NCI-H82 treated with DMSO at 0.1 percent for 48 hours (cell line): ENCODE data around the gene RNF220.

Experiments used
- DNase-seq: peaks from one replicate; lab custom pipeline; 2025; ENCODE audit not compliant: unreplicated experiment; lab: John Stamatoyannopoulos, UW

Gene RNF220

DNA sequence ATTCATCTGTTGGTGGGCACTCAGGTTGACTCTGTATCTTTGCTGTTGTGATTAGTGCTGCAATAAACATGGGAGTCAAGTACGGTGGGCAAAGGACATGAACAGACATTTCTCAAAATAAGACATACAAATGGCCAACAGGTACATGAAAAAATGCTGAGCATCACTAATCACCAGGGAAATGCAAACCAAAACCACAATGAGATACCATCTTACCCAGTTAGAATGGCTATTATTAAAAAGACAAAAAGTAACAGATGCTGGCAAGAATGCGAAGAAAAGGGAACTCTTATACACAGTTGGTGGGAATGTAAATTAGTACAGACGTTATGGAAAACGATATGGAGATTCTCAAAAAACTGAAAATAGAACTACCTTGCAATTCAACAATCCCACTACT is 170.3 kb downstream of the RNF220 start:
- no peak for DNase-seq

DNA sequence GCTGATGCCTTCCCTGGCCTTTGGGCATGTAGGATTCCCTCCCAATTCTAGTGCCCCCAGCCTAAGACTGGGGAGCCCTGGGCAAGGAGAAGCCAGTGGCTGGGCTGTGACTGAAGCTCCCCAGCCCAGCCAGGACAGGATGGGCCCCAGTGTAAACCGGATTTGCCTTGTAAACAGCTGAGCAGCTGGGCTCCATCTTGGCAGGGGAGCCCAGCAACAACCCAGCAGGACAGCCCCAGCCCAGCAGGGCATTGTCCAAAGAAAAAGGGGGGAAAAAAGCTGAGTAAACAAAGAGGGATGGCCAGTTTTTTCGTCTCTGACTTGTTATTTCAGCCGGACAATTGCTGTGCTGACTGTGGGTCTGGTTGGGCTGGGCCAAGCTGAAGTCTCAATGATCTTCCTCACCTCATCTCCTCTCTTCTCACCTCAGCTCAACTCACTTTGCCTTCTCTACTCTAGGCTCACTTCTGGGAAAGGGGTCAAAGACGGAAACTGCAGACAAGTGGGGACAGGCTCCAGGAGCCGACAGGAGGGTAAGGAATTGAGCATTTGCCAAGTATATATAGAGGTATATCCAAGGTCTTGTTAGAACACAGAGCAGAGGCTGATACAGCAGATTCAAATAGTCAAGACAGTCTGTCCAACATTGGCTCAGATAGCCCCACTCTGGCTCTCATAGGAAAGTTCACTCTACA is 171.5 kb downstream of the RNF220 start:
- no peak for DNase-seq

DNA sequence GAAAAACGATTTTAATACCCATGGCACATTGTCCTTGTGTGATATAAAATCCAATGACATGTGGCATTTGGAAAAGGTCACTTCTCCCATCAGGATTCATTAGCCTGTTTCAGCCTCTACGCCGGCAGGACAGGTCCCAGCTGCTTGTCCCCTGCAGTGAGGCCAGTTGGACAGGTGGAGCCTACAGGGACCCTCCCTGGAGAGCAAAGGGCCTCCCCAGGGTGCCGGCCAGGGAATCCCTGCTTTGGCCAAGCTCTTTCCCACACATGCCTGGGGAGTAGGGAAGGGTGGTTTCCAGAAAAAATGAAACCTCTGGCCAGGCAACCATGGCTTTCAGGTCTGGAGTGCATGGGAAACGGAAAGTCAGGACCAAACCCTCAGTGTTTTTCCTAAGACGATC is 176.2 kb downstream of the RNF220 start:
- no peak for DNase-seq

DNA sequence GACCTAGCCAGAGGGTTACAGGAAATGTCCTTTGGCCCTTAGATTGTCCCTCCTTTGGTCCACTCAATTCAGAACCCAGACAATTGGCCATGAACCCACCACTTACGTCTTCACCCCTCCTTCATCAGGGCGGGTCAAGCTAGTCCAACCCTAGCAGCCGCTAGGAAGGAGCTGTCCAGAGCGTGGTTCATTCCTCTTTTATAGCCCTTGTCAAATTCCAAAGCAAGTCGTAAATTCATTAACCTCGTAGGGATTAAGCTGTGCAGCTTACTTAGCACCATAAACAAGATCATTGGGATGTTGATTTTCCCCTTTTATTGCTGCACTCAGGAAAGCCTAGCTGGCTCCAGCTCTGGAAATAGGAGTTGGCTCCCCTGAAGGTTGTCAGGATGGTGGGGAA is 179.1 kb downstream of the RNF220 start:
- peak; percentile 81 for DNase-seq

DNA sequence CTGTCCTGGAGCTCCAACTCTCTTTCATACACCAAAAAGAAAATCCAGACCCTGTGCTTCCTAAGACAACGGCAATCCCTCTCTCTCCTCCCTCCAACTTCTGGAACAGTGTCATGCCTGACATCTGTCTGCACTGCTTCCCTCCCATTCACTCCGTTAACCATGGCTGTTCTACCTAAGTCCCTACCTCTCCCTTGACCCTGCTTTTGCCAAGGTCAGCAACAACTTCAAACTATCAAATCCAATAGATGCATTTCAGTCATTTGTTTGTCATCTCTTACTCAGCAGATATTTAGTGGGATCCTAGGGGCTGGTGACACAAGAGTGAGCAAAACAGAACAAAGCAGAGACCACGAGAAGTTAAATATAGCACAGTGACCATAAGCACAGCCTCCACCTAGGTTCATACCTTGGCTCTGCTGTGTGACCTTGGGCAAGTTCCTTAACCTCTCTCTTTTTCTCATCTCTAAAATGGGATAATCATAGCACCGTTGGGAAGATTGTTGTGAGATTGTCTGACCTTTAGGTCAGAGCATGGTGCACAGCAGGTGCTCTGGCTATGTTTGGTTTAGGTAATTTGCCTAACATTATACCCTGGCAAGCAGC is 180.4 kb downstream of the RNF220 start:
- DNase-seq = no peak

DNA sequence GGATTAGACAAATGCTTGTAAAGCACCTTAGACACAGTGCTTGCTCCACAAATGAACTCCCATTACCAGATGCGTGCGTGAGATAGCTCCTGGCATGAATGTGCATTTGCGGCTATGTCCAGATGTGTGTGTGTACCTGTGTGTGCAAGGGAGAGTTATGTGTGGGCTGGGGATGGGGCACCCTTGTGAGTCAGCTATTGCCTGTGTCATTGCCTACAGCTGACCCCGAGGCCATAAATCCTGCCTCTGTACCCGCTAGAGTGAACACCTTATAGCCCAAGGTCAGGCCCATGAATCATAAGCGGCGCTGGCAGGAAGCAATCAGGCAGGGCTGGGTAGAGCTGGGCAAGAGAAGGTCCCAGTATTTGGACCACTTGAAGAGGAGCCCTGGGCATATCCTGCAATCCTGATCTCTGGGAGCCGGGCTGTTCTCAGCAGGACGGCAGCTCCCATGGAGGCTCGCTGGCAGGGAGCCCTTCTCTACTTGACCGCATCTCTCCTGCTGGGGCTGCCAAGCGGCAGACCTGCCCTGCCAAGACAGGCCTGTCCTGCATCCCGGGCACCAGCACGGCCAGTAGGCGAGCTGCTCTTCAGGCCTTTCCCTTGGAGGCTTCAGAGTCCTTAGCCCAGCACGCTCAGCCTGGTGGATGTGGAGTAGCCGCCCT is 182.9 kb downstream of the RNF220 start:
- no peak for DNase-seq

DNA sequence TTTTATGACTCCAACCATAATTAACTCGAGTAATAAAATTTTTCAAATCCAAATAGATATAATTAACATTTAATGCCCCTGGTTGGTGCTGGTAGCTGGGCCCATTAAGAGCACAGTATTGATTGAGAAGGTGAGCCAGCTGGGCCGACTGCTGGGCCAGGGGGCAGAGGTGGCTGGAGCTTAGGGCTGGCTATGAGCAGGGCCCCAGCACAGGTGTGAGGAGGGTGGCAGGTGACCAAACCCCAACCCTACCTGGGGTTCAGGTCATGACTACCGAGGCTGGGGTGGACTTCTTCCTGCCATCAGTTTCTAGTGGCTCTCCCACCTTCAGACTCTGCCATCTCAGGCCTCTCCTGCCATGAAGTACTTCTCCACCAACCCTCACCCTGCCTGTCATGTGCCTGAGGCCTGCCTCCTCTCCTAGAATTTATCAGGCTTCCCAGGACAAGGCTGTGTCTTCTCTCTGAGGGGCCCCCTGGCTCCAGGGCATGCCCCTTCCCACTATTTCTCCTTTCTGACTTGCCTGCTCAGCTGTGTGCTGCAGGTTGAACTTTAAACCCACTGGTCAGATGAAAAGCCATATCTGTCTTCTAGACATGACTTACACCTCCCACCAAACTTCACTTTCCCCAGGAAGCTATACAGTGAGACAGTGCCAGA is 183.6 kb downstream of the RNF220 start:
- DNase-seq = no peak

DNA sequence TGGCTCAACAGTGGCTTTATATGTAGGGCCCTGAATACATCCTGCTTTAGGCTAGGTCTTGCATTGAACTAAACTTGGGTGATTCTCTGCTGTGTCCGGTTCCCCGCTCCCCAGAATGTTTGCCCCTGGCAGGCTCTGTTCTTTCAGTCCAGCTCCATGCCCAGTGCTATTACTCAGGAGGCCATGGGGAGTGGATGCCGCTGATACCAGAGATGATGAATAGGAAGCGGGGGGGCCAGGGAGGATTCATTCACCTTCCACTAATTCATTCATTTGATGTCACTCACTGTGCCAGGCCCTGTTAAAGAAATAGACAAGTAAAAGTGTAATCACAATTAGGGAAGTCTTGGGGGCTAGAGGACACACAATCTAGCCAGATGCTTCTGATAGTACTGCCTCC is 185.4 kb downstream of the RNF220 start:
- DNase-seq = no peak

DNA sequence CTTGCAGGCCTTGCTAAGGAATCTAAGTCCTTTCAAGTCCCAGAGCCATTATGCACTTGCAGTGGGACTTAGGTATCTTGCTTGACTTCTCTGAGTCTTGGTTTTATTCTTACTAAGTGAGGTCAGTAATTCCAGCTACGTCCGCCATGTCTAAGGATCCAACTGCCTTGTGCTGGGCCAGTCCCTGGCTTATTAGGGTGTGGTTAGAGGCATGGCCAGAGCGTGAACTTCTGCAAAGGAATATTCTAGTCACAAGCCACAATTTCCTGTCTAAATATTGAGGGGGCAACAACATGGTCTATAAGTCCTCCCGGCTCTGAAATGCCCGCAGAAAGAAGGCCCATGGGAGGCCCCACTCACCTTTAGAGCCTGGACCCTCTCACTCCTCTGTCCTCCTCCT is 186.3 kb downstream of the RNF220 start:
- DNase-seq = no peak

DNA sequence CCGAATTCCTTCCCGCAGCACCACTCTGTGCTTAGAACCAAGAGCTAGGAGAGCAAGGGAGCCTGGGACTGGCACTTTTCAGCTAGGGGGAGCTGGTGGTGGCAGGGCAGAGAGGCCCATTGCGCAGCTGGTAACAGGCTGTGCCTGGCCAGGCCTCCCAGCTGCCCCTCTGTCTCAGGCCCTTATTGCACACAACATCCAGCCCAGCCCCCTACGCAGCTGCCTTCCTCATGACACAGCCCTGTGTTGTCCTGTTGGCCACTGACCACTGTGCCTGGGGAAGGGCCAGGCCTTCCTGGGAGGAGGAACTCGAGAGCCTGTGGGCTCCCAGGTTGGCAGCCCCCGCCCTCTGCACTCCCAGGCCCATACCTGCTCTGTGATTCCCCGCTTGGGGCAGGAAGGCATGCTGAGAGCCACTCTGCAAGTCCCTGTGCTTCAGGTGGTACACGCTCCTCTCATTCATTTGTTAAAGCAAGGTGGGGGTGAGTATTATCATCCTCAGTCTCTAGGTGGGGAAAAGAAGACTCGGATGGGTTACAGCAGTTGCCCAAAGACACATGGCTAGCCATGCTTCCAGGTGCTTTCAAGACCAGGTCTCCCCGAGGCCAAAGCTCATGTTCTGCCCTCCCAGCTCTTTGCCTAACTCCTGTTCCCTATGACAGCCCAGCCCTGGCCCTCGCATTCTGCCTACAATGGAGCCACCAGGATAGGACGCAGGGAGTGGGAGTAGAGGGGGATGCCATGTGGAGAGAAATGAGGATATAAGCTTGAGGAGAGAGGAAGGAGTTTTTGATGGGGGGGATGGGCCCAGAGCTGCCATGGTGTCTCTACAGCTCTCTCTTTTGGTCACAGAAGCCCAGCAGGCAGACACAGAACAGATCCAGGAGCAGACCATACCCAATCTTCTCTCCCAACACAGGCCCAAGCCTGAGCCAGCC is 187.4 kb downstream of the RNF220 start:
- DNase-seq = no peak

DNA sequence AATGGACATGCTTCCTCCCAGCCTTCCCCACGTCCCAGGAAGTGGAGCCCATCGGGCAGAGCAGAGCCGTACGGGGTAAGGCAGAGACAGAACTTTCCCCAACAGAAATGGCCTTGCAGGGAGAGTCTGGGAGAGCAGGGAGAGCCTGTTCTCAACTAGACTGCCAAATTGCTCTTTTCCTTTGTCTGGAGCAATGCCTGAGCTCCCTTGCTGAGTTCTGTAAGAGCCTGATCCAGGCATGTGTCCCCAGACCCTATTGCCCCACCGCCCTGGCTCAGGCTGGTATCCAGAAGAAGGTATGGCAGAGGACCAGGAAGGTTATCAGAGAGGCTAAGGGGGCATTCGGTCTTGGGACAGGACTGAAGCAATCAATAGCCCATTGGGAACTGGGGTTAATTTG is 189.3 kb downstream of the RNF220 start:
- DNase-seq = no peak

DNA sequence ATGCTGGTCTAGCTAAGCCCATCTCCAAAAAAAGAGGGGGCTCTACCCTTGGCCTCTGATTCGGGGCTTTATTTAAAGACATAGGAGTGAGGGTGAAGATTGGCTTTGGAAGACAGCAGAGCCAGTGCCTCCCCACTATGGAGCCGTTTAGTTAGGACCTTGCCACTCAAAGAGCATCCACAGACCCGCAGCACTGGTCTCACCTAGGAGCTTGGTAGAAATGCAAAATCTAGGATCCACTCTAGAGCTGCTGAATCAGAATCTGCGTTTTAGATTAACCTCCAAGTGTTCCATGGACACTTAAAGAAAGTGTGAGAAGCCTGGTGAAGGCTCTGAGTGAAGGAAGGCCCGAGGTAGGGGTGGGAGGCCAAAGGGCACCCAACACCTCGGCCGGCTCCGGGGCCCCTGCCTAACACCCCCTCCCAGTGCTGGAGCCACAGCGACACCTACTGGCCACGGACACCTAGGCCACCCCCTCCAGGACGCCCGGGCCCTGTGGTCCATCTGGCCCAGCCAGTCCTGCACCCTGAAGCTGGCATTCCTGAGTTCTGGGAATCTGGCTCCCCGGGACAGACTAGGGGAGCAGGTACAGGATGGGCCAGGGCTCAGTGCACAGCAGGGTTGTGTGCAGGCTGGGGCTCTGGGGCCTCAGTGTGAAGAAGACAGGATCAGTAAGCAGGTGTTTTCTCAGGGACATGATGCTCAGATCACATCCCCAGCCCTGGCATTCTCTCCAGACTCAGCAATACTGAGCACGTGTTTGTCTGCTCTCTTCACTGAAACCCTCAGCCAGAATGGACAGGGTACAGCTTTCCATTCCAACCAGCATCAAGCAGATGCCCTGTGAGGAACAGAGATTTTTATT is 190.0 kb downstream of the RNF220 start:
- DNase-seq = no peak

DNA sequence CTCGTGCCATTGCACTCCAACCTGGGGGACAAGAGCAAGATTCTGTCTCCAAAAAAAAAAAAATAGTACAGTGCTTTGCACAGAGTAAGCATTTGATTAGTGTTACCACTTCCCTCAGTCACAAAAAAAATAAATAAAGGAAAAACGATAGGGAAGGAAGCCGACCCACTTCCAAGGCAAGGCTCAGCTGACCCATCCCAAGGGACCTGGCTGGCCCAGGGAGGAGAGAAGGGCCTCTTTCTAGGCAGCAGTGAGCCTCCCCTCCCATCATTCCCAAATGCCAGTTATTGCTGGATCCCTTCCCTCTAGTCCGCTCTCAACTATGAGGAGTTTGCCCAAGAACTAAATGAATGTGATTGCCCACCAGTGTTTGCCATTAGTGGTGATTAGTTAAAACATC is 191.5 kb downstream of the RNF220 start:
- no peak for DNase-seq

DNA sequence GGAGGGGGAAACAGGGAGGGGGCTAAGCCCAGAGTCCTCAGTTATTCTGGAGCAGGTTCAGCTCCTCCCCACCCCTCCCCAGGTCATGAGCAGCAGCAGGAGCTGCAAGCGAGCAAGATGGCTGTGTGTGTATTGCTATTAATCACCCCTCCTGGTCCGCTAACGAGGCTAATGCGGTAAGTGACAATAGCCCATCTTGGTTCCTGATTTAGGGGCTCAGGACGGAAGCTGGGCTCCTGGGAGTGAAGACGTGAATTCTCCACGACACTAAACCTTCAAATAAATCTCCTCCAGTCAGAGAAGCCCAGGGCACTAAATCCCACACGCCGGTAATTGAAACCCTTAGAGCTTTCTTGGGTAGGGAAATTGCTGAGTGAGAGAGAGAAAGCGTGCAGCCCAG is 193.1 kb downstream of the RNF220 start:
- DNase-seq = no peak

DNA sequence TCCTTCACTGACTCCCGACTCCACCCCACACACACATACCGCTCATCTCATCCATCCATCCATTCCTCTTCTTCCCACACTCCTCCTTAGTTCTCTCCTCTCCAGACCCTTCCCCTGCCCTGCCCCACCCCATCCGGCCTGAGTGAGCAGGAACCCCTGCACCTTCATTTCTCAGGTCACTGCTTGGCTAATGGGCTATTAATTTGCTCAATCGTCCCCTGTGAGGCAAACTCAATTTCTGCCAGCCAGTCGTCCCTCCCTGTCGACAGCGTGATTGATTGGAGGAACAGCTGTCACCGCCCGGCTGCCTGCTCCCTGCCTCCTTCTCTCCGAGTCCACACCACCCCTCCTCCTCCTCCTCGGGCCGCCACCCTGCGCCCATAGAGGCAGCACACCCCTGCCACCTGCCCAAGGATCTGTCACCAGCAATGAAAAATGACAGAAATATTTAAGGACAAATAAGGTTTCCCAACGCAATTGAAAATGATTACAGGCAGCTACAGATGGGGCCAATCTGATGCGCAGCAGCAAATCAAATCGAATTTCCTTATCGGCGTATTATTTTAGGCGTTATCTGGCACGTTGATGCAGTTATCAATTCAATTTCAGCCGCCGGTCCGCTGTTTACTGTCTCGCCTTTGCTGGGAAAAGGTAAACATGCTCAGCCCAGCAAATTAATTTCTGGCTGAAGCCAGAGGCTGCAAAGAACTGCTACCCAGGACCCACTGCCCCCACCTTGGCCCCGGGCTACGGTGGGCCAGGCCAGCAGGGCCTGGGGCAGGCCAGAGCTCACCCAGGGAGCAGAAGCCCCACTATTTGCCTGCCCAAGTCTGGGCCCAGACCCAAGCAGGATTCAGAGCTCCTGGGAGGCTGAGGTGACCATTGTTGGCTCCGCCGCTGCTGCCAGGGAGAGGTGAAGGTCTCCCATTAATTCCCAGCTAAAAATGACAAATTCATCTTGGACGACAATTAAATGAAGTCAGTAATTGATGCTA is 197.9 kb downstream of the RNF220 start:
- peak; percentile 51 for DNase-seq

DNA sequence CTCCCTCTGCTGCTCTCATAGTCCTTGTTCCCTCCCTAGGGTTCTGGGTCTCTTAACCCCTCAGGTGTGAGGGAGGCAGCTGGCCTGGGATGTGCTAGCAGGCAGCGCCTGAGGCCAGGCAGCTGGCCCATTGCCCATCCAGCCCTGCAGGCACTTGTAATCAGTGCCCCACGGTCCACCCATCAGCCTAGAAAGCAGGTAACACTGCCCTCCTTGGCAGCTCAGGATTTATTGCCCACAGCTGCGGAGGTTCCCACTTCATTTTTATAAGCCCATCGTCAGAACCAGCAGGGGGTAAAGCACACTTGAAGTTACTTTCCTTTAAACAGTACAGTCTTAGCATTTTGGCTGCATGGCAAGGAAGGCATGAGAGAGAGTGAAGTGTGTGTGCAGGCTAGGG is 198.7 kb downstream of the RNF220 start:
- no peak for DNase-seq

DNA sequence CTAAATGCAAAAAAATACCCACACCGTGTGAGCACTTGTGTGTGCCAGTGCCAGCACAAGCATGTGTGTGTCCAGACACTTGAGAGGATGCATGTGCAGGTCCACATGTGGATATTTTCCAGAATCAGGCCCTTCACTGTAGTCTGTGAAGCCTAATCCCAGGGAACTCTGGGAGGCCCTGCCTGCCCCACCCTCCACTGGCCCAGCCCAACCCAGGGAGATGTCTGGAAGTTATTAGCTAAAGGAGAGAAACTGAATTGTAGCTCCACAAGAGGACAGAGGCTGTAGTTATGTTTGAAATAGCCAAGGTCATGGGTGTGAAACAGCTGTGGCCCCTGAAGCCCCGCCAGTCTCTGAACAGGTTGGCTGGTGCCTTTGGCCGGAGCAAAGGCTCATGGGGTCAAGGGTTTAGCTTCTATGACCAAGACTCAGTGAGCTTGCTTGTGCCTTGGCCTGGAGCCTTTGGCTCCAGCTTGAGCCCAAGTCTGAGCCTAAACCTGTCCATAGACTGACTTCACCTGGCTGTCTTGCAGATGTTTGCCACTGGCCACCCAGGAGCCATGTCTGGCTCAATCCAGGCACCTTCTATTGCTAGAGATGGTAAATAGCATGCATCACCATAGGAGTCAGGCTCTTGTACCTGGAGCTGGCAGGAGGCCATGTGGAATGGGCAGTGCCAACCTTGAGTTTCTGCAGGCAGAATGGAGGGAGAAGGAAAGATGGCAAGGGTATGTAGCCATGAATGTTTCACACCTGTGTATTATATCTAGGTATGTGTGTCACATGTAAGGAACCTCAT is 199.3 kb downstream of the RNF220 start:
- DNase-seq = no peak
